ENCODE measurements around the gene OVOL1.
"Not testable (repeated sequence)": the region's sequence is repeated elsewhere in the genome, so short reads cannot be mapped to it uniquely, and the experiment has no call there.

The OVOL1 gene

GRCh38 chr11:65814131-65814985, 27.5 kb downstream of the OVOL1 start:
- no peak overlapping the region for H3K4me3 ChIP-seq (ENCODE audit: low read depth, low read length)

- H3K4me3 ChIP-seq (ENCODE audit: low read depth, low read length), result no peak overlapping the region
Measured at GRCh38 chr11:65814986-65815565, 28.2 kb downstream of the OVOL1 start.

DNA sequence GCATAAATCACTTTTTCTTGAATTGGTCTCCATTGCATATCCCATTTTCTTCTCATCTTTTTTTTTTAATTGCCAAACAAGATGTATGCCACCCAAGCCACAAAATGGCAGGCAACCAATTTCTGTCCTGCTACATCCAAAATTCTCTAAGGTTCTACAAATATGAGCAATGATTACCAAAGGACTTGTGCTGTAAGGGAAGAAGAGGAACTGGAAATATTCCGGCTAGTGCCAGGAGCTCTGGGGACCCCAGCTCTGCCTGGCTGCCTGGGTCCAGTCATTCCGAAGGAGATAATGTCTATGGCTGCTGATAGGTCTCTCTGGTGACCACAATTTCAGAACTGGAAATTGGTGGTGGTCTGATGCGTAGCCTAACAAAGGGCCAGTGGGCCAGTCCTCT, 29.8 kb downstream of the OVOL1 start:
- no peak overlapping the region for H3K4me3 ChIP-seq (ENCODE audit: low read depth, low read length)

- peak overlapping the region; percentile 65 for H3K4me3 ChIP-seq (ENCODE audit: low read depth, low read length)
Measured at GRCh38 chr11:65817312-65817834, 30.5 kb downstream of the OVOL1 start.

GRCh38 chr11:65817835-65818680, 31.2 kb downstream of the OVOL1 start:
- H3K4me3 ChIP-seq (ENCODE audit: low read depth, low read length), result peak overlapping the region; percentile 65

DNA sequence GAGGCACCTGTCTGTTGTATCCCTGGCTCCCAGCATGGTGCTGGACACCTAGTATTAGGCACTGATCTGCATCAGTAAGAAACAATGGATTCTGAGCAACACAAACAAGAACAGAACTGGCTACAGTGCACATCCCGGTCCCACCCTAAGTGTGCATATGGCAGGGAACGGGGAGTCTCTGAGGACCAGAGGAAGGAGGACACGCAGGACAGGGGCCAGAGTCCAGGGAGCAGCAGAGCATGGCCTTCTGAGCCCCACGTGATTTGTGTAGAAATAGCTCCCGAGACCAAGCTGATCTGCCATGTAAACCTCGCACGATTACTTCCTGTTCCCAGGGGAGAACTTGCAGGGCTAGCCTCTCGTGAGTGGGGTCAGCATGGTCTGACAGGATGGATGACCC, 34.2 kb downstream of the OVOL1 start:
- H3K4me3 ChIP-seq (ENCODE audit: low read depth, low read length), result no peak overlapping the region

GRCh38 chr11:65822776-65823528, 36.1 kb downstream of the OVOL1 start:
- H3K4me3 ChIP-seq (ENCODE audit: low read depth, low read length), result no peak overlapping the region

DNA sequence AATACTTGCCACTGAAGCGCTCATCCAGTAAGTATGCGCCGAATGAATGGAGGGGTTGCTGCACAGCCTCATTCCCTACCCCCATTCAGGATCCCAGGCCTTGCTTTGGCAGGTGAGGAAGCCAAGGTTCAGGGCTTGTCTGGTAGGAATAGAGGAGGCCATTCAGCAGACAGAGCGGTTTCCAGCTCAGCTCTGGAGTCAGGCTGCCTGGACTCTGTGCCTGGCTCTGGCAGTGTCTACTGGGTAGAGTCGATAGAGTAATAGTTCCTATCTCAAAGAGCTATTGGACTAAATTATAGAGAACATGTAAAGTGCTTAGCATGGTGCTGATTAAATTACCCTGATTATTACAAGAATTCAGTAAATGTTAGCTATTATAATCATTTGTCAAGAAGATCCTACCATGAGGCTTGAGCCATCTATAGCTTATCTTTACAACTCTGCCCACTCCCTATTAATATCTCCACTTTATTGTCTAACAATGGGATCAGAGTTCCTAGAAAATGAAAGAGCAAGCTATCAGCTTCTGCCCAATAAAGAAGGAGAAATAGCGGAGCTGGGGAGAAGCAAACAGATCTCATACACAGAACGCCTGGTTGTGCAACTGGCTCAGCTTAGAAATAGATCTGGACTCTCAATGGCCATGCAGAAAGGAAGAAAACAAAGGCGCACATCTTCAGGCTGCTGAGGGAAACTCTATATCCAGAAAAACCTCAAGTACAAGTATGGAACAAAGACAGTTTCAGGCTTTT, 40.3 kb downstream of the OVOL1 start:
- no peak overlapping the region for H3K4me3 ChIP-seq (ENCODE audit: low read depth, low read length)

DNA sequence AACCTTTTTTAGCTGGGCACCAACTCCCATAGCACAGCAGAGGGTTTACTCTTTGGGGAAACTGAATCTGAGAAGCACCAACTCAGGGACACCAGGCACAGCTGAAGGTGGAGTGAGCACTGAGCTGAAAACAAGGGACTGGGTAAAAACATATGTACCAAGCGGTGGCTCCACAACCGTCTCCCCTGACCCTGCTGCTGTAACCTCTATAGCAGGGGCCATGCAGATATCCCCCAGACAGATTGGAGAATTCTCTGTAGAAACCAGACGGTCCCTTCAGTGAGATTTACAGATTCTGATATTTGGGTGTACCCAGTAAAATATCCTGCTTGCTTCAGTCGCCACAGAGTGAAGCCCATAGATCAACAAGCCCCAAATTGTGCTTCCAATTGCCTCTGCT, 42.6 kb downstream of the OVOL1 start:
- H3K4me3 ChIP-seq (ENCODE audit: low read depth, low read length), result no peak overlapping the region

- H3K4me3 ChIP-seq (ENCODE audit: low read depth, low read length), result not testable (repeated sequence)
Measured at GRCh38 chr11:65832231-65832630, 45.4 kb downstream of the OVOL1 start.

DNA sequence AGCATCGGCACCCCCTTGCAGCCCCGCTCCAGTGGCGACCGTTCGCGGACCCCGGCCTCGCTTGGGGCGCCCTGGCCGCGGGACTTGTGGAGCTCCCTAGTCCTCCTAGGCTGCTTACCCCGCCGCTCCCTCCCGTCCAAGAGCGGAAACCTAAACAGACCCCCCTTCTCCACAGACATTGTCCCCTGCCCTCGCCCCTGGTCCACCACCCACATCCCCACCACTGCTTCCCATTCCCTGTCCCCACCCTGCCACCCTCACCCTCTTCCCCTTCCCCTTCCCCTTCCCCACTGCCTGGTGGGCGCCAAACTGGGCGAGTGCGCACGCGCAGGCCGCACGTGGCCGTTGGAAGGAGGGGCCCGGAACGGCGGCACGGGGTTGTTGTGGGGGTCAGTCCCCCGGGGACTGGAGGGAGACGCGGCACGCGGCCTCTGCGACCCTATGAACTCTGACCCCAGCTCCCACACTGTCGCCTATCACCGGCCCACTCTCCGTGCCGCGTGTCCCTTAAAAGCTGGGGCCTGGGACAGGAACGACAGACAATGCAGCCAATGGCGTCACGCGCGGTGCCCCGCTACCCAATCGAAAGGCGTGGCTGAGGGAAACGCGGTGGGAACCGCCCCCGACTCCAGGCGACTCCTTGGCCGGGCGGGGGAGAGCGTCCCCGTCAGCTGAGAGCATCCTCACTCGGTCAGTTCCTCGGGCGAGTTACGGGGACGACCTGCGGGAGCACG, 46.6 kb downstream of the OVOL1 start, which contains the start of gene SNX32:
Gene SNX32 (plus strand): TSS at position 667 of the 734 bp plus-strand sequence. CDS start 103 bp downstream, outside the sequence.
- peak within 1 kb of the TSS; percentile 72 for H3K4me3 ChIP-seq (ENCODE audit: low read depth, low read length)

- peak overlapping the region; percentile 72 for H3K4me3 ChIP-seq (ENCODE audit: low read depth, low read length)
Measured at GRCh38 chr11:65834202-65834601, 47.3 kb downstream of the OVOL1 start.

GRCh38 chr11:65842144-65842543, 55.3 kb downstream of the OVOL1 start:
- no peak overlapping the region for H3K4me3 ChIP-seq (ENCODE audit: low read depth, low read length)

GRCh38 chr11:65843811-65844210, 56.9 kb downstream of the OVOL1 start:
- H3K4me3 ChIP-seq (ENCODE audit: low read depth, low read length), result no peak overlapping the region

DNA sequence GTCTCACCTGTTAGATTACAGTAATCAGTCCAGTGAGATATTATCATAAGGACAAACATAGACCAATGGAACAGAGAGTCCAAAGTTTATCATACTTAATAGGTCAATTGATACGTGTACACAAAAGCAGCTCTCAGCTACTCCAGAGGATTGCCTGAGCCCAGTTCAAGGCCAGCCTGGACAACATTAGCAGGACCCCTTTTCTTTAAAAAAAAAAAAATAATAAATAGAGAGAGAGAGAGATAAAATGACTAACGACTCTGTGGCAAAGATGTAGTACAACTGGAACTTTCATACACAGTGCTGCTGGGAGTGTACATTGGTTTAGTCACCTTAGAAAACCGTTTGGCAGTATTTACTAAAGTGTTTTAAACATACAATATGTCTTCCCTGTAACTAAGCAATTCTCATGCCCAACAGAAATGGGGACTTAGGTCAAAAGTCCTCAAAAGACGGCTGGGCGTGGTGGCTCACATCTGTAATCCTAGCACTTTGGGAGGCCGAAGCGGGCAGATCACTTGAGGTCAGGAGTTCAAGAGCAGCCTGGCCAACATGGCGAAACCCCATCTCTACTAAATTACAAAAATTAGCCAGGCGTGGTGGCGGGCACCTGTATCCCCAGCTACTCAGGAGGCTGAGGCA, 57.5 kb downstream of the OVOL1 start:
- no peak overlapping the region for H3K4me3 ChIP-seq (ENCODE audit: low read depth, low read length)
